HepG2 (cell line): ENCODE measurements around the gene PCSK1. TPM values are rescaled to one million over a fixed set of nuclear protein-coding genes. Genes with fewer than 3 reads are reported as not detected.

Experiments used
- ATAC-seq: fragments of 200-7000 bp; cut with Tn5 transposase; 3 replicates; pipeline ENCODE4 v1.9.1; 2020; ENCODE audit warnings: mild to moderate bottlenecking, moderate library complexity
- BruUV-seq: library from RNA; stranded (reverse); fragments of 400-500 nt; replicated peaks from 2 replicates; lab custom pipeline; 2021; lab: Mats Ljungman, UMichigan
- CTCF ChIA-PET: fragments of 300-600 bp; formaldehyde crosslinking; extraction: SDS; loops from one replicate; lab custom pipeline; 2021; ENCODE audit warnings: low total read pairs, inconsistent platforms, low intra/inter-chr PET ratio; lab: Yijun Ruan, JAX
- POLR2A ChIA-PET: fragments of 350-600 bp; sonication (Branson Sonifier 250); formaldehyde crosslinking; loops from one replicate; lab custom pipeline; 2020; ENCODE audit warnings: antibody characterized with exemption, inconsistent platforms; lab: Yijun Ruan, JAX
- DNase-seq: peaks from one replicate; pipeline ENCODE4 v3.0.0-alpha.2; 2015; ENCODE audit warnings: low spot score
- FAIRE-seq: peaks from 3 replicates; lab custom pipeline; 2011; peaks lifted over from hg19 to GRCh38; lab: Jason Lieb, UNC
- H2AFZ ChIP-seq: one replicate; pipeline ENCODE4 v1.6.1; 2011; ENCODE audit warnings: low read length, inconsistent platforms
- H3K27ac ChIP-seq: fragments of 300-600 bp; 3 replicates; pipeline ENCODE4 v1.8.0; 2011; ENCODE audit warnings: mixed run types, mild to moderate bottlenecking, mixed read lengths, low read length, inconsistent platforms; ENCODE audit not compliant: insufficient read depth; ENCODE audit errors: extremely low read length
- H3K27me3 ChIP-seq, 2 experiments: fragments of 200-600 bp in 1 of 2; 2 replicates in 1 of 2; 3 replicates in 1 of 2; pipeline versions ENCODE4 v1.6.0 to v1.8.0; 2011; ENCODE audit warnings: low read length in 2 of 2, mild to moderate bottlenecking in 2 of 2, moderate library complexity in 2 of 2, inconsistent platforms in 1 of 2; ENCODE audit not compliant: insufficient read depth in 2 of 2, control insufficient read depth in 1 of 2
- H3K36me3 ChIP-seq, 2 experiments: fragments of 200-600 bp in 1 of 2; replicated peaks in 1 of 2; 2 replicates in 1 of 2; 3 replicates in 1 of 2; pipeline versions ENCODE4 v1.5.1 to v1.8.0; 2011; ENCODE audit warnings: low read length in 2 of 2, inconsistent platforms in 1 of 2; ENCODE audit not compliant: insufficient read depth in 2 of 2, control insufficient read depth in 1 of 2
- H3K4me1 ChIP-seq: 2 replicates; pipeline ENCODE4 v1.5.1; 2012; ENCODE audit warnings: low read length, inconsistent platforms; ENCODE audit not compliant: insufficient read depth
- H3K4me2 ChIP-seq: 2 replicates; pipeline ENCODE4 v1.6.0; 2011; ENCODE audit warnings: low read depth, low read length, inconsistent platforms
- H3K4me3 ChIP-seq, 3 experiments: fragments of 200-600 bp in 1 of 3; sonication (generic), shearing (Covaris generic) in 1 of 3; replicated peaks in 1 of 3; 2 replicates each; pipeline ENCODE4 v1.5.1; 2011 to 2016; ENCODE audit warnings: low read length in 3 of 3, inconsistent platforms in 2 of 3, low read depth in 2 of 3, mild to moderate bottlenecking in 2 of 3, control low read depth in 1 of 3, mixed read lengths in 1 of 3; ENCODE audit not compliant: insufficient read depth in 1 of 3
- H3K79me2 ChIP-seq: one replicate; pipeline ENCODE4 v1.6.1; 2011; ENCODE audit warnings: low read length, inconsistent platforms; ENCODE audit not compliant: insufficient read depth
- H3K9ac ChIP-seq: 2 replicates; pipeline ENCODE4 v1.6.0; 2011; ENCODE audit warnings: mild to moderate bottlenecking, low read depth, low read length, inconsistent platforms; ENCODE audit not compliant: insufficient read depth
- H3K9me3 ChIP-seq: 2 replicates; pipeline ENCODE4 v1.5.1; 2012; ENCODE audit warnings: mild to moderate bottlenecking, low read length
- H4K20me1 ChIP-seq: 2 replicates; pipeline ENCODE4 v1.6.0; 2011; ENCODE audit warnings: inconsistent platforms, mild to moderate bottlenecking, low read length, moderate library complexity; ENCODE audit not compliant: insufficient read depth
- AGO2 ChIP-seq: fragments of 200-400 bp; formaldehyde crosslinking; optimal IDR thresholded peaks from 2 replicates; pipeline ENCODE3; 2017; ENCODE audit warnings: mild to moderate bottlenecking, low read depth, low read length, moderate library complexity
- KLF15 ChIP-seq: sonication (generic); formaldehyde crosslinking; IDR thresholded peaks from 2 replicates; pipeline ENCODE4 v1.8.1; 2023; ENCODE audit warnings: borderline replicate concordance, mild to moderate bottlenecking, inconsistent platforms, missing genetic modification reagents, mixed read lengths
- NCOA1 ChIP-seq: sonication (generic); formaldehyde crosslinking; IDR thresholded peaks from 2 replicates; pipeline ENCODE4 v1.9.0; 2021; ENCODE audit warnings: missing genetic modification reagents
- PRDM10 ChIP-seq: sonication (generic); formaldehyde crosslinking; IDR thresholded peaks from 2 replicates; pipeline ENCODE4 v1.4.0; 2020; ENCODE audit warnings: low read depth, missing genetic modification reagents
- THRA ChIP-seq: sonication (generic); formaldehyde crosslinking; IDR thresholded peaks from 2 replicates; pipeline ENCODE4 v1.4.0; 2020; ENCODE audit warnings: missing genetic modification reagents, borderline replicate concordance
- ZNF282 ChIP-seq: fragments of 450-650 bp; IDR thresholded peaks from 2 replicates; pipeline ENCODE4 v1.6.1; 2018; ENCODE audit not compliant: partially characterized antibody
- ZNF318 ChIP-seq: sonication (generic); formaldehyde crosslinking; IDR thresholded peaks from 2 replicates; pipeline ENCODE4 v1.4.0; 2020; ENCODE audit warnings: mild to moderate bottlenecking, missing genetic modification reagents
- ZNF558 ChIP-seq: sonication (generic); formaldehyde crosslinking; IDR thresholded peaks from 2 replicates; pipeline ENCODE4 v1.9.0; 2022; ENCODE audit warnings: mild to moderate bottlenecking, missing genetic modification reagents, borderline replicate concordance
- ZNF597 ChIP-seq: sonication (generic); formaldehyde crosslinking; IDR thresholded peaks from 2 replicates; pipeline ENCODE4 v1.5.0; 2020; ENCODE audit warnings: missing genetic modification reagents
- ZNF672 ChIP-seq: sonication (generic); formaldehyde crosslinking; IDR thresholded peaks from 2 replicates; pipeline ENCODE4 v1.8.1; 2022; ENCODE audit warnings: missing genetic modification reagents
- WGBS: methylation state at CpG from one replicate; pipeline ENCODE4 v1.1.6; 2017; ENCODE audit warnings: low lambda C conversion rate; 5-methylcytosine and 5-hydroxymethylcytosine counted together
- in situ Hi-C: cut with HindIII; loops from 2 replicates; pipeline ENCODE4 v1.10.0; 2017; ENCODE audit warnings: low pct_unique_long_range_greater_than_20kb; ENCODE audit not compliant: extremely low pct_ligation_motif_present
- intact Hi-C: fragments of 100-400 bp; cut with micrococcal nuclease; formaldehyde crosslinking; loops from one replicate; pipeline ENCODE4 v1.10.0; 2022; ENCODE audit not compliant: unreplicated experiment
- polyA plus RNA-seq, 8 experiments: library from polyadenylated mRNA; depleted of rRNA in 3 of 8; stranded (reverse) in 7 of 8; unstranded in 1 of 8; fragments of >200 nt; fragmentation: Illumina TruSeq in 4 of 8; extraction: Trizol in 4 of 8; gene quantifications; 2 replicates each; pipeline versions ENCODE4 v1.2.1 to v1.2.3, GENCODE V29; 2011 to 2016; ENCODE audit warnings: low read depth in 4 of 8, missing spikeins in 1 of 8, mixed read lengths in 1 of 8; ENCODE audit not compliant: insufficient read depth in 1 of 8
- total RNA-seq, 5 experiments: library from RNA; depleted of rRNA; stranded (reverse); fragments of >200 nt; fragmentation: Illumina TruSeq; extraction: Trizol; gene quantifications; 2 replicates each; pipeline ENCODE4 v1.2.3, GENCODE V29; 2016; ENCODE audit warnings: low read depth in 1 of 5

Gene PCSK1
- total and polyA plus RNA-seq, 2 of the 13 experiments (the other 11 are each of a cell fraction or from before 2014, with no cell fraction given): not detected

- intact Hi-C loops (no loop called here), in situ Hi-C loops (no loop called here)
- H3K79me2 ChIP-seq: no peaks in the 10 kb centered on the region
- DNase-seq (no peak), ATAC-seq (no peak), FAIRE-seq (no peak)
- BruUV-seq: no TSS peak
- H3K9me3 ChIP-seq: no peaks in the 10 kb centered on the region
- no peak overlapping the region for H3K27ac ChIP-seq
- POLR2A ChIA-PET: no interaction called here
- H3K4me1 ChIP-seq: no peaks in the 10 kb centered on the region
- H3K4me3 ChIP-seq: no peak overlapping the region
- 51% methylated on average over 2 of the region's 2 CpGs for WGBS
- H2AFZ ChIP-seq: no peak overlapping the region
- no peak overlapping the region for H3K9ac ChIP-seq
- no peak overlapping the region for H3K4me2 ChIP-seq
- H3K36me3 ChIP-seq: no peaks in the 10 kb centered on the region
- no peaks in the 10 kb centered on the region for H4K20me1 ChIP-seq
- H3K27me3 ChIP-seq: no peaks in the 10 kb centered on the region
- CTCF ChIA-PET: no interaction called here
- no peak for TF ChIP-seq AGO2
- no peak for TF ChIP-seq NCOA1 (CRISPR knock-in tag)
- no peak for TF ChIP-seq THRA
- TF ChIP-seq PRDM10: no peak
- no peak for TF ChIP-seq KLF15 (CRISPR knock-in tag)
- TF ChIP-seq ZNF558: no peak
- no peak for TF ChIP-seq ZNF672
- no peak for TF ChIP-seq ZNF282
- no peak for TF ChIP-seq ZNF597
- TF ChIP-seq ZNF318 (CRISPR knock-in tag): no peak
Measured at GRCh38 chr5:96370976-96371375, 62.1 kb downstream of the PCSK1 start.
